Activated CD4-positive, alpha-beta memory T cell treated with anti-CD3 and anti-CD28 coated beads, Interleukin-2, amount 10 ng/mL, durations not matched to agents 7 days and 5 days (primary cell): ENCODE results near the gene PDGFD. TPM values are rescaled to one million over a fixed set of nuclear protein-coding genes. Genes with fewer than 3 reads are reported as not detected.

ENCODE experiments used
- CTCF ChIA-PET: fragments of 350-600 bp; sonication (Branson Sonifier 250); formaldehyde crosslinking; loops from one replicate; lab custom pipeline; 2021; ENCODE audit warnings: antibody characterized with exemption, inconsistent platforms; lab: Charles Lee
- POLR2A ChIA-PET: fragments of 350-600 bp; sonication (Branson Sonifier 250); formaldehyde crosslinking; loops from one replicate; lab custom pipeline; 2021; ENCODE audit warnings: antibody characterized with exemption; lab: Charles Lee
- DNase-seq: peaks from one replicate; pipeline ENCODE4 v3.0.0-alpha.2; 2020
- H3K27ac Mint-ChIP-seq: one replicate; pipeline ENCODE4 v1.8.0; 2021; ENCODE audit warnings: mild to moderate bottlenecking, mixed read lengths
- H3K27me3 Mint-ChIP-seq: one replicate; pipeline ENCODE4 v1.8.0; 2021; ENCODE audit warnings: mixed read lengths
- H3K36me3 Mint-ChIP-seq: one replicate; pipeline ENCODE4 v1.8.0; 2021; ENCODE audit warnings: low read depth, mixed read lengths
- H3K4me1 Mint-ChIP-seq: one replicate; pipeline ENCODE4 v1.8.0; 2021; ENCODE audit warnings: mixed read lengths
- H3K4me3 Mint-ChIP-seq: one replicate; pipeline ENCODE4 v1.8.0; 2021; ENCODE audit warnings: mild to moderate bottlenecking, mixed read lengths
- H3K9me3 Mint-ChIP-seq: one replicate; pipeline ENCODE4 v1.8.0; 2021; ENCODE audit warnings: mixed read lengths
- total RNA-seq, 2 experiments: library from RNA; stranded (reverse); gene quantifications; one replicate each; pipeline ENCODE4 v1.2.3, GENCODE V29; 2021

PDGFD gene
- total RNA-seq, 2 experiments from 2014 or later, result not detected

DNA sequence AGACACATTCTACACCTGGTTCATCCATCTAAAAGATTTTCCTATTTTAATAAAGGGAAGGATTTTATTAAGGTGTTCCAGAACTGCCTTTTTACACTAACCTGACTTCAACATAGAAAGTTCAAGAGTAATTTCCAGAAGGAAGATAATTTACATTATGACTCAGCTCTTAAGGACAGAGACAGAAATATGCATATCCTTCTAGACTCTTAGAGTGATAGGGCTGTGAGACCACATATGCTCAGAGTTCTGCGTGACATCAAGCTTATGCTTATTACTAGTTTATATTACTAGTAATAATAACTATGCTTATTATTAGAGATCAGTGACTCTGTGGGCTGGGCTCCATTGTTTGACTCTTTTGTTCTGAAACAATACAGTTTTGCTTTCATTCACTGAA is 4.6 kb downstream of the PDGFD start:
- H3K27me3 Mint-ChIP-seq, result peaks cover 19% of the 10 kb centered on the region
- peaks cover 4% of the 10 kb centered on the region for H3K4me1 Mint-ChIP-seq
- H3K36me3 Mint-ChIP-seq, result no peaks in the 10 kb centered on the region
- no peak for DNase-seq
- ChIA-PET CTCF (no interaction called here), POLR2A (no interaction called here)
- no peak overlapping the region for H3K4me3 Mint-ChIP-seq
- no peaks in the 10 kb centered on the region for H3K9me3 Mint-ChIP-seq
- no peak overlapping the region for H3K27ac Mint-ChIP-seq

DNA sequence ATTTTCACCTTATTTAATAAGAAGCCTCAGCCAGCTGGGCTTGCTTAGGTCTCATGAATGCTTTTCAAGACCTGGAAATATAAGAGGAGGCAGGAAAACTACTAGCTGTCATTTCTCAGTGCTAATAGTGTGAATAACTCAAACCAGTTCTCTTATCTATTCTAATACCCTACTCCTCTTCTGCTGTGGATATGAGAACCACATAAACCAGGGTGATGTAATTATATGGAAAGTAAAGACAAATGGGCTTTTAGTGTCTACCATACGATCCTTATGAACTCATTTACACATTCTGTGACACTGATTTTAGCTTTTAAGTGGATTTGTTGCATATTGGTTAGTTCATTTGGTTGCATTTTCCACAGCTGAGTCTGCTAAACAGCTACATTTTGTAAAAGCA is 8.6 kb downstream of the PDGFD start:
- Mint-ChIP-seq H3K9me3 (no peaks in the 10 kb centered on the region), H3K27me3 (no peaks in the 10 kb centered on the region), H3K4me3 (no peak overlapping the region), H3K4me1 (no peaks in the 10 kb centered on the region), H3K36me3 (no peaks in the 10 kb centered on the region), H3K27ac (no peak overlapping the region)
- ChIA-PET POLR2A (no interaction called here), CTCF (no interaction called here)
- DNase-seq, result no peak

DNA sequence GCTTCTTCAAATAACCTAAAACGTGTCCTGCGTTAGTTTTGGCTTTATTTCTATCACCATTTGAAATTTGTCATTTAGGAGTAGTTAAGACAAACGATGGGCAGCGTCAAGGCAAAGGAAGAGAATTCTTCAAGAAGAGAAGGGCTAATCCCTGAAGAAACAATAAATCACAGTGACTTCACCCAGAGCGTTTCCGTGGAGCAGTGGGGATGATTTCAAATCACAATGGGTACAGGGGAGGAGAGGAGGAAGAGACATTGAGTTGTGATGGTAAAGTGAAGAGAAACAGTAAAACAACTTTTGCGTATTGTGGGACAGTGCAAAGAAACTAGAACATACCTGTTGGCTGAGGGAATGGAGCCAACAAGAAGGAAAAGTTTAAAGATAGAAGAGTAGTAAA is 9.7 kb downstream of the PDGFD start:
- Mint-ChIP-seq H3K4me3 (no peak overlapping the region), H3K9me3 (no peaks in the 10 kb centered on the region)
- POLR2A ChIA-PET, result no interaction called here

DNA sequence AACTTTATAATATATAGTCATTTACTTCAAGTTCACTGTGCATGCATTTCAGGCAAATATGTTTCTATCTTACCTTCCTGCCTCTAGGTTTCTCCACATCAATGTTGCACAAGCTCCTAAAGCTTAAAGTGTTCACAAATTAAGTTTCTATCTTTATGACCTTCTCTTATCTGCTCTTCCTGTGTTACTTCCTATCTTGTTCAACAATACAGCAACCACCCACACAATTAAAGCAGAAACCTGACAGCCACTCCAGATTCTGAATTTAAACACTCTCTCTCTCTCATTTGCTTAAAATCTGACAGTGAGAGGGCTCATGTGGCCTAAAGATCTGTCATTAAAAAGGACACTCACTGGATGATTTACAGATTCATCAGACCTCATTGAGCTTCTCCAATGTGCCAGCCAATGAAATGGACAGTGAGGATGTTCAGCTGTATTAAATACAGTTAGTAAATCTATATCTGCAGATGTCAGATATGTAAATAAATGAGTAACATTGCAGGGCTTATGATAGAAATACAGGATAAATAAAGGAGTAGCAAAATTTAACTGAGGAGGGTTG is 10.9 kb downstream of the PDGFD start:
- H3K27me3 Mint-ChIP-seq, result no peaks in the 10 kb centered on the region
- POLR2A ChIA-PET, result no interaction called here
- no peaks in the 10 kb centered on the region for H3K4me1 Mint-ChIP-seq
- H3K4me3 Mint-ChIP-seq, result no peak overlapping the region
- DNase-seq, result no peak
- no peak overlapping the region for H3K27ac Mint-ChIP-seq
- CTCF ChIA-PET, result no interaction called here
- no peaks in the 10 kb centered on the region for H3K9me3 Mint-ChIP-seq
- H3K36me3 Mint-ChIP-seq, result no peaks in the 10 kb centered on the region

More for the DNA sequence above, 9.7 kb downstream of the PDGFD start:
- DNase-seq, result no peak
- no peaks in the 10 kb centered on the region for H3K4me1 Mint-ChIP-seq
- no peak overlapping the region for H3K27ac Mint-ChIP-seq
- no peaks in the 10 kb centered on the region for H3K36me3 Mint-ChIP-seq
- no peaks in the 10 kb centered on the region for H3K27me3 Mint-ChIP-seq
- CTCF ChIA-PET, result no interaction called here

DNA sequence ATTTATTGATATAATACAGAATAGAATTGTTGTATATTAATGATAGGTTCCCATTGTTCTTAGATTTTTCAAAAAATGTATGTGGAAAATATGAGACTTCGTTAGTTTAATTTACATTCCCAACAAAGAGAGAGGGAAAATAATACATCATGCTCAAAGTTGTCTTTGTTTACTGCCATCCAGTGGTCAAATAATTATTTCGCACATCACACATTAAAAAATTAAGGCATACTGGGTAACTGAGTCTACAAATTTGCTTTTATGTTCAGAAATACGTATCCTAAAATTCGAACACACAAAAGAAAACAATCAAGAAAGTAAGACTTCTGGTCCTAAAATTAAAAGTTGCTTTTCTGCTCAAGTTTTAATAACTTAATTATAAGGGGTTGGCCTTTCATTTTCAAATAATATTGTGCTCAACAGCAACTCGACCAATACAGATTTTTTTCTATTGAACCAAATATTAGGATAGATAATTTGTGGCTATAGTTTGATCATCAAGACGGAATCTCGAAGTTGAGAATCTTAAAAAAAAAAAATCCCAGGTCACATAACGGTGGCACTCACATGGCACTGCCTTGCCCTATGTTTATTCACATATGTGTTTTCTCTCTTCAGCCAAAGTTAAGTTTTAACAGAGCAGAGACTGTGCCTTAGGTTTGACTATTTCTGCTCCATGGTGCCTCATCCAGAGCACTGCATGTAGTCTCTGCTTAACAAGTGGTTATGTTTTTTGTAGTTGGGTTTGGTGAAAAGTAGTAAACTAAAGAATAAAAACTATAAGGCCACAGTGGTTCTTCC is 12.3 kb downstream of the PDGFD start:
- Mint-ChIP-seq H3K27me3 (no peaks in the 10 kb centered on the region), H3K4me3 (no peak overlapping the region), H3K27ac (no peak overlapping the region), H3K4me1 (no peaks in the 10 kb centered on the region), H3K9me3 (no peaks in the 10 kb centered on the region), H3K36me3 (no peaks in the 10 kb centered on the region)
- no peak for DNase-seq
- ChIA-PET POLR2A (no interaction called here), CTCF (no interaction called here)

DNA sequence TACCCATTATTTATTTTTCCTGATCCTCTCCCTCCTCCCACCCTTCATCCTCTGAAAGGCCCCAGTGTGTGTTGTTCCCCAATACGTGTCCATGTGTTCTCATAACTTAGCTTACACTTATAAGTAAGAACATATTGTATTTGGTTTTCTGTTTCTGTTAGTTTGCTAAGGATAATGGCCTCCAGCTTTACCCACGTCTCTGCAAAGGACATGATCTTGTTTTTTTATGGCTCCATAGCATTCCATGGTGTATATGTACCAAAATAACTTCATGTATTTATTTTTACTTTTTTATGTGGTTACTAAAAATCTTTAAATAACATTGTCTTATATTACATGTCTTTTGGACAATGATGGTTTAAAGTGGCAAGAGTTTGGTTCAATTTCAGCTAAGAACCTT is 15.2 kb downstream of the PDGFD start:
- Mint-ChIP-seq H3K4me3 (no peak overlapping the region), H3K4me1 (no peaks in the 10 kb centered on the region), H3K9me3 (no peaks in the 10 kb centered on the region), H3K36me3 (no peaks in the 10 kb centered on the region), H3K27ac (no peak overlapping the region), H3K27me3 (no peaks in the 10 kb centered on the region)
- ChIA-PET CTCF (interaction anchor here (1.5 kb wide), 1 partner anchor 12 kb away, joined by 3 read pairs; no protein-coding TSS in a partner anchor), POLR2A (no interaction called here)
- no peak for DNase-seq

DNA sequence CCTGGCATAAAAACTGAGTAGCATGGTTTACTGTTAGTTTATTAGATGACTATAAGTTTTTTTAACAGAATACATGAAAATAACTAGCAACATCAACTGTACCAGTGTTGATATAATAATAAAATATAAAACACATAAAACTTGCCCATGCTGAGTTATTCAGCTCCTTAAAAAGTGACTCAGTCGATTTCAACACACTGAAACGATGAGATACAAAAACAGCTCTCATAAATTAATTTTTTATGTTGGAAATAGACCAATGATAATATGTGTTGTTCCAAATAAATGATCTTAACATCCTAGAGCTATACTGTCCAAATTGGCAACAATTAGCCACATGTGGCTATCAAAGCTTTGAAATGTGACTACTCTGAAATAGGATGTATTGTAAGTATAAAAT is 15.9 kb downstream of the PDGFD start:
- Mint-ChIP-seq H3K4me1 (no peaks in the 10 kb centered on the region), H3K27ac (no peak overlapping the region), H3K36me3 (no peaks in the 10 kb centered on the region), H3K9me3 (no peaks in the 10 kb centered on the region), H3K4me3 (no peak overlapping the region), H3K27me3 (no peaks in the 10 kb centered on the region)
- ChIA-PET CTCF (interaction anchor here (1.5 kb wide), 1 partner anchor 11 kb away, joined by 3 read pairs; no protein-coding TSS in a partner anchor), POLR2A (no interaction called here)
- no peak for DNase-seq

DNA sequence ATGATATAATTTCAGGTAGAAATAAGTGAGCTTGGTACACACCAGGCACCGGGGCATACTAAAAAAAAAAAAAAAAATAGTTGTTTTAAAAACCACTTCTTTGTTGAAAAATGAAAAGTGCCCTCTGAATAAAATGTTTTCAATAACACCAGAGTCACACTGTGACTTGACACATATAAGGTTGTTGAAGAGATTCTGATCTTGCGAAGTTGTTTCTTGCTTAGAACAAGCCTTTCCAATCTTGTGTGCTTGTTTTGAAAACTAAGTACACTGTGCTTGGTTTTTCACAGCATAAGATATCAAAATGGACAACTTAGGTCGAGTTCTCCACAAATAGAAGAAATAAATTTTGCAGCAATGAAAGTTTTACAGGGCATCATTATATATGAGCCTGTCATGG is 17.0 kb downstream of the PDGFD start:
- CTCF ChIA-PET, result no interaction called here
- H3K9me3 Mint-ChIP-seq, result no peaks in the 10 kb centered on the region

DNA sequence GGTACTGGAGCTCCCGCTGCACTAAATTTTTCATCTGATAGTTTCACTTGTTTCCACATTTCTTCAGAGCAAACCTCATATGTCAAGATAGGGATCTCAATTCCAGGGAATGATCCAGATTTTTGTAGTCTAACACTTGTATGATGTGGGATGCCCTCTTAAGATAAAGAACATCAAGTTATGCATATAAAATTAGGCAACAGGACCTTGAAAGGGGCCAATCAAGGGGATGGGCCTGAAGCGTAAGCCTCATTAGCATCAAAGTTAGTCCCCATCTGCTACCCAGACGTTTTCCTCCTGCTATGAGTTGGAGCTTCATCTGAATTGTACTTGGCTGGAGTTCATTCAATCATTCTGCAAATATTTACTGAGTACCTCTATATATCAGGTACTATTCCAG is 17.5 kb downstream of the PDGFD start:
- ChIA-PET POLR2A (no interaction called here), CTCF (no interaction called here)
- Mint-ChIP-seq H3K27me3 (no peaks in the 10 kb centered on the region), H3K36me3 (no peaks in the 10 kb centered on the region), H3K9me3 (no peaks in the 10 kb centered on the region), H3K4me3 (no peak overlapping the region), H3K4me1 (no peaks in the 10 kb centered on the region), H3K27ac (no peak overlapping the region)
- no peak for DNase-seq

More for the DNA sequence above, 17.0 kb downstream of the PDGFD start:
- no peak overlapping the region for H3K4me3 Mint-ChIP-seq
- H3K27ac Mint-ChIP-seq, result no peak overlapping the region
- H3K4me1 Mint-ChIP-seq, result no peaks in the 10 kb centered on the region
- DNase-seq, result no peak
- POLR2A ChIA-PET, result no interaction called here
- H3K27me3 Mint-ChIP-seq, result no peaks in the 10 kb centered on the region
- H3K36me3 Mint-ChIP-seq, result no peaks in the 10 kb centered on the region

DNA sequence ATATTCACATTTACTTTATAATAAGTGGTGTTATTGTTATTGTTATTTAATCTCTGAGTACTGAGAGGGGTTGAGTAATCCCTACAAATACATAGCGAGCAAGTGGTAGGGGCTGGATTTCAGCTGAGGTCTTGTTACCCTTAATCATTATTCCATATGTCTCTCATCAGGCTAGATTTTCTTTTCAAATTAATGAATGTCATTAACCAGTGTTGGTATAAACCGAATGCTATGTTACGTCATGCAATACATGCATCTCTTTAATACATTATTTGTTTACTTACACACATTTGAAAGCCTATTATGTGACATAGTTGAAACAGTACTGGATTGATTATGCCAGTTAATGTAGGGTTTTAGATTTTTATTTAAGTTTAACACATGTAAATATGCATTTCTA is 18.9 kb downstream of the PDGFD start:
- no peak overlapping the region for H3K27ac Mint-ChIP-seq
- H3K4me3 Mint-ChIP-seq, result no peak overlapping the region
- H3K27me3 Mint-ChIP-seq, result no peaks in the 10 kb centered on the region
- POLR2A ChIA-PET, result no interaction called here
- H3K36me3 Mint-ChIP-seq, result no peaks in the 10 kb centered on the region
- DNase-seq, result no peak
- no peaks in the 10 kb centered on the region for H3K9me3 Mint-ChIP-seq
- H3K4me1 Mint-ChIP-seq, result no peaks in the 10 kb centered on the region
- CTCF ChIA-PET, result no interaction called here

DNA sequence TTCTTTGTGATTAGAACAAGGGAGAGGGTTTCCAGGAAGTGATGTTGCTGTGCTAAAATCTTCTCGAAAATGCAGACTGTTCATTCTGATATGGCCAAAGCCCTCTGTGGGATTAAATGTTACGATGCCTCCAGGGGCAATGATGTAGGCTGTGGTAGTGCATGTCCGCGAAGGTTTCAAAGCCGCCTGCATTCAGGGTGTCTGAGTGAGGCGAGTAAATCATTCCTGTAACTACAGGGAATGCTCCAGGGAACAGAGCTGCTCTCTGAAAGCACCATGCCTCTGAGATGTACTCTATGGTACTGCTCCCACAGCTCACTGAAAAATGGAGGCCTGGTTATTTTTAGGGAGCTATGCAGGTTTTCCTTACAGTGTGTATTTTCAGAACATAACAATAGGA is 21.2 kb downstream of the PDGFD start:
- no peaks in the 10 kb centered on the region for H3K36me3 Mint-ChIP-seq
- no peak overlapping the region for H3K4me3 Mint-ChIP-seq
- ChIA-PET POLR2A (no interaction called here), CTCF (no interaction called here)
- no peak overlapping the region for H3K27ac Mint-ChIP-seq
- H3K4me1 Mint-ChIP-seq, result no peaks in the 10 kb centered on the region
- H3K27me3 Mint-ChIP-seq, result no peaks in the 10 kb centered on the region
- DNase-seq, result no peak
- H3K9me3 Mint-ChIP-seq, result no peaks in the 10 kb centered on the region

DNA sequence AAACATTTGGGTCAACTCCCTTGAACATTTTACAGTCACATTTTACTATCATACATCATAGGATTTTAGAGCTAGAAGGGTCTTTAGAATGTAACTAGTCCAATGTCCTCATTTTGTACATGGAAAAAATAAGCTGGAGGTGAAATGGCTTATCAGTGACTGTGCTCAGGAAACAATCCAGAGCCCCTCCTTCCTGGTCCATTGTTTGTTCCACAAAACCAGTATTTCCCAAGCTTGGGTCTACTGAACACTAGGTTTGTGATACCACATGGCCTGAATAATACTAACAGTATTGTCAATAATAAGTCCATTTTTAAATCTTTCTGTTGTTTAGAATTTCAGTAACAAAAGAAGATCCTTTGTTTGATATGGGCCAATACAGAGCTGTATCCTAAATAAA is 27.1 kb downstream of the PDGFD start:
- no peaks in the 10 kb centered on the region for H3K9me3 Mint-ChIP-seq
- ChIA-PET CTCF (interaction anchor here (0.8 kb wide), 1 partner anchor 12 kb away, joined by 3 read pairs; no protein-coding TSS in a partner anchor), POLR2A (no interaction called here)
- no peaks in the 10 kb centered on the region for H3K4me1 Mint-ChIP-seq
- no peak for DNase-seq
- no peak overlapping the region for H3K4me3 Mint-ChIP-seq
- H3K27me3 Mint-ChIP-seq, result no peaks in the 10 kb centered on the region
- no peaks in the 10 kb centered on the region for H3K36me3 Mint-ChIP-seq
- no peak overlapping the region for H3K27ac Mint-ChIP-seq

DNA sequence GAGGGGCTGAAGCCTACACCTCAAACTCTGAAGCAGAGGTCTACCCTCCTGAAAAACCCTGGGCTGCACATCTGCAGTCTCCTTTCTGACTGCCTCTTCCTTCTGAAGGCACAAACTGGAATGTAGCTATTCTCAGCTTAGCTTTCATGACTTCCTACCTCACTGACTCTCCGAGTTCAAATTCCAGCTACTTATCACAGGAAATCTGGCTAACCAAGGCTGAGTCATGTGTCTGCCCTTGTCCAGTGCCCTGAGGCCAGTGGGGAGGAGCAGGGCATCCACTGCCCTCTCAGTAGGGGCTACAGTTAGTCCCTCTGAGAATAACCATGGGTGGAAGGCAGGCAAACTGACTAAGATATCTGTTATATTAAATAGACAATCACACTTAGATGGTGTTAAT is 29.2 kb downstream of the PDGFD start:
- CTCF ChIA-PET, result no interaction called here
- Mint-ChIP-seq H3K27ac (no peak overlapping the region), H3K4me3 (no peak overlapping the region), H3K36me3 (no peaks in the 10 kb centered on the region), H3K27me3 (no peaks in the 10 kb centered on the region), H3K9me3 (no peaks in the 10 kb centered on the region), H3K4me1 (no peaks in the 10 kb centered on the region)
- POLR2A ChIA-PET, result no interaction called here
- DNase-seq, result no peak

DNA sequence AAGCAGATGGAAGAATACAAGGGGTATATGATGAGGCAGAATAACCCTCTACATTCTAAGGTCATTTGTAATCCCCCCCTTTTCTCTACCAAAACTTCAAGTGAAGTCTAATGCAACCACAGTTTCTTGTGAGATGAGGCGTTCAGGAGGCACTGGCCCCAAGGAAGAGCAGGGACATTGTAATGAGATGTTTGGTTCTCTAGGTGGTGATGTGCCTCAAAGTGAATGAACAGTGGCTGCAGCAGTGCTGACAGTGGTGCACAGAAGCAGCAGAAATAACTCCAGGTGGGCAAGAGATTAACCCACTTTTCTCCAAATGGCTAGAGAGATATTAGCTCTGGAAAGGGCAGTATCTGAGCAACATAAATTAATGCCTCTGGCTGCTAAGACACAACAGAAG is 33.8 kb downstream of the PDGFD start:
- POLR2A ChIA-PET, result no interaction called here
- no peaks in the 10 kb centered on the region for H3K9me3 Mint-ChIP-seq
- no peaks in the 10 kb centered on the region for H3K4me1 Mint-ChIP-seq
- DNase-seq, result no peak
- no peak overlapping the region for H3K27ac Mint-ChIP-seq
- no peaks in the 10 kb centered on the region for H3K36me3 Mint-ChIP-seq
- H3K27me3 Mint-ChIP-seq, result no peaks in the 10 kb centered on the region
- CTCF ChIA-PET, result no interaction called here
- H3K4me3 Mint-ChIP-seq, result no peak overlapping the region
